Astrocyte of the cerebellum (primary cell): ENCODE results near the gene ARAP2.

Experiments
- DNase-seq: peaks from one replicate; pipeline ENCODE4 v3.0.0-alpha.2; 2011; ENCODE audit warnings: low read depth
- H3K4me3 ChIP-seq: 2 replicates; pipeline ENCODE4 v1.5.1; 2011; ENCODE audit warnings: mild to moderate bottlenecking, low read depth, low read length, moderate library complexity
- in situ Hi-C: cut with HindIII; loops from 2 replicates; pipeline ENCODE4 v1.10.0; 2017; ENCODE audit warnings: low sequenced_read_pairs
- TF ChIP-seq, protein P1 (sequence below): IDR thresholded peaks from 2 replicates; pipeline ENCODE4 v1.5.1; 2012; ENCODE audit warnings: low read length, low read depth, moderate library complexity, mild to moderate bottlenecking; ENCODE audit errors: missing control alignments

ARAP2 gene

DNA sequence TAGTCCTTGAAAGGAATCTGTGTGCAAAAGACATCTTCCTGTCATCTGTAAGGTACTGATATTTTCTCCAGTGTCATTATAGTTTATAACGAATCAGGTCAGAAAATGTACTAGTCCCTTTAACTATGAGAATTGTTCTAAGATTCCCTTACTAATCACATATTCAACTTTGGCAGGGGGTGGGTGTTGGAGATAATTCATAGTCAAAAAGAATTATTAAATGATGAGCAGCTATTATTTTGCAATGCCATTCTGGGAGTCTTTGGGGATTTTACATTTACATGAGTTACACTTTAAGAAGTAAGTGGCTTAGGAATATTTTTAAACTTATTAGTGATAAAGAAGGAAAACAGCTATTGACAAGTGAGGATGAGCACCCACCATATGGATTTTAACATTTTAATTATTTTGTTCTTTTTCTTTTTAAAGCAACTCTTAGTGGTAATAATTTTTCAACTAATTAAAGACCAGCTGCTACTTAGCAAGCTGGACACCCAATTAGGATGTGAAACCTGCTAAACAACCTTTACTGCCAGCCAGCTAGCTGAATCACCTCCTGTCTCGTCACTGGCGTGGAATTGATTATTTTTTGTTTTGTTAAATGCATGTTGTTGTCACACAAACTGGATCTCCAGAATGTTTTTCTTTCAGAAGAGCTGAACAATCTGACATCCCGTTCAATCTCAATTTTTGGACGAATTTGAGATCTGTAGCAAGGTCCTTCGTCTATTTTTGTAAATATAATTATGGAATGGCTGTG lies 219.2 kb downstream of the ARAP2 start:
- TF ChIP-seq, protein P1, sequence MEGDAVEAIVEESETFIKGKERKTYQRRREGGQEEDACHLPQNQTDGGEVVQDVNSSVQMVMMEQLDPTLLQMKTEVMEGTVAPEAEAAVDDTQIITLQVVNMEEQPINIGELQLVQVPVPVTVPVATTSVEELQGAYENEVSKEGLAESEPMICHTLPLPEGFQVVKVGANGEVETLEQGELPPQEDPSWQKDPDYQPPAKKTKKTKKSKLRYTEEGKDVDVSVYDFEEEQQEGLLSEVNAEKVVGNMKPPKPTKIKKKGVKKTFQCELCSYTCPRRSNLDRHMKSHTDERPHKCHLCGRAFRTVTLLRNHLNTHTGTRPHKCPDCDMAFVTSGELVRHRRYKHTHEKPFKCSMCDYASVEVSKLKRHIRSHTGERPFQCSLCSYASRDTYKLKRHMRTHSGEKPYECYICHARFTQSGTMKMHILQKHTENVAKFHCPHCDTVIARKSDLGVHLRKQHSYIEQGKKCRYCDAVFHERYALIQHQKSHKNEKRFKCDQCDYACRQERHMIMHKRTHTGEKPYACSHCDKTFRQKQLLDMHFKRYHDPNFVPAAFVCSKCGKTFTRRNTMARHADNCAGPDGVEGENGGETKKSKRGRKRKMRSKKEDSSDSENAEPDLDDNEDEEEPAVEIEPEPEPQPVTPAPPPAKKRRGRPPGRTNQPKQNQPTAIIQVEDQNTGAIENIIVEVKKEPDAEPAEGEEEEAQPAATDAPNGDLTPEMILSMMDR, result no peak
- DNase-seq, result no peak
- no peak overlapping the region for H3K4me3 ChIP-seq
- in situ Hi-C loops, result no loop called here

DNA sequence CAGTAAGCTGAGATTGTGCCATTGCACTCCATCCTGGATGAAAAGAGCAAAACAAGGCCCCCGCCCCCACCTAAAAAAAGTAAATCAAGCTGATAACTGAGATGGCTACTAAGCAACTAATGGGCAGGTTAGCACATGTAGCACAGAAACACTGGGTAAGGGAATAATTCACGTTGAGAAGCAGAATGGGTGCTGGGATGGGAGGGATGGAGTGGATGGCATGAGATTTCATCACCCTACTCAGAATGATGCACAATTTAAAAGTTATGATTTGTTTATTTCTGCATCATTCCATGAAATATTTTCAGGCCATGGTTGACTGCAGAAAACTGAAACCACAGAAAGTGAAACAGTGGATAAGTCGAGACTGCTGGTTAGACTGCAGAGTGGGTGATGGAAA lies 224.0 kb downstream of the ARAP2 start:
- no peak for DNase-seq
- in situ Hi-C loops, result no loop called here
- TF ChIP-seq, protein P1, result no peak
- H3K4me3 ChIP-seq, result no peak overlapping the region
